HS-27A (cell line): ENCODE results near the gene SOX8.
"Not testable (repeated sequence)": the region's sequence is repeated elsewhere in the genome, so short reads cannot be mapped to it uniquely, and the experiment has no call there.

Source experiments
- DNase-seq: peaks from one replicate; pipeline ENCODE4 v3.0.0-alpha.2; 2012; ENCODE audit warnings: low read depth, missing footprints

Gene SOX8

GRCh38 chr16:955766-956165, 25.8 kb upstream of the SOX8 start:
- DNase-seq, result not testable (repeated sequence)

GRCh38 chr16:959232-960040, 22.1 kb upstream of the SOX8 start:
- no peak for DNase-seq

GRCh38 chr16:962366-962765, 19.2 kb upstream of the SOX8 start:
- DNase-seq, result no peak

- DNase-seq, result no peak
Observed at GRCh38 chr16:962901-963814, 18.4 kb upstream of the SOX8 start.

DNA sequence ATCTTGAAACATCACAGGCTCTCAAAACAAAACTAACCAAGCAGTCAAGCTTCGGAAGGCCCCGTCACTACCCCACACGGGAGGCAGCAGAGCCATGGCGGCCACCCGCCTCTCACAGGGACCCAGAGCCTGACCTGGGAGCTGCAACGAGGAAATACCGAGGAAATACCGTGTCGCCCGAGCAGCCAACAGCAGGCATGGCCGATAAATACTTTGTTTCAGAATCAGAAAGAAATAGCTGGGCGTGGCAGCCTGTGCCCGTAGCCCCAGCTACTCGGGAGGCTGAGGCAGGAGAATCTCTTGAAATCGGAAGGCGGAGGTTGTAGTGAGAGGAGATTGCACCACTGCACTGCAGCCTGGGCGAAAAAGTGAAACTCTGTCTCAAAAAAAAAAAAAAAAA, 17.7 kb upstream of the SOX8 start:
- DNase-seq, result no peak

GRCh38 chr16:964356-965035, 17.1 kb upstream of the SOX8 start:
- DNase-seq, result no peak

- DNase-seq, result no peak
Observed at GRCh38 chr16:965036-965395, 16.6 kb upstream of the SOX8 start.

DNA sequence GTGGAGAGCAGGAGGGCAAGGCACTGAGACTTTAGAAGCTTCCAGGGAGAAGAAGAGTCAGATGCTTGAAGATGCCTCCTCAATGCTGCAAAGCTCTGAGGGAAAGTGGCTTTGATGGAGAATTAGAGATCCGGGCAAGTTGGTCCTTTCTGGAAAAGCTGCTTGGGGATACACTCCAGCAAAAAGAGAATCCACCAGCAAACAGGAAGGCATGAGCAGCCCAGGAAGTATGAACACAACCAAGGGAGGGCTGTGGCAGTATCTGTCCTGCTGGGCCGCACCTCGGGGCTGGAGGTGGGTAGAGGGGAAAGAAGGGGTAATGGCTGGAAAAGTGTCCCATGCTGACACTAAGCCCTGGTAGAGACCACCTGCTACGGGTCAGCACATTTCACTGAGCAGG, 16.1 kb upstream of the SOX8 start:
- no peak for DNase-seq

- DNase-seq, result no peak
Observed at GRCh38 chr16:966035-966434, 15.5 kb upstream of the SOX8 start.

DNA sequence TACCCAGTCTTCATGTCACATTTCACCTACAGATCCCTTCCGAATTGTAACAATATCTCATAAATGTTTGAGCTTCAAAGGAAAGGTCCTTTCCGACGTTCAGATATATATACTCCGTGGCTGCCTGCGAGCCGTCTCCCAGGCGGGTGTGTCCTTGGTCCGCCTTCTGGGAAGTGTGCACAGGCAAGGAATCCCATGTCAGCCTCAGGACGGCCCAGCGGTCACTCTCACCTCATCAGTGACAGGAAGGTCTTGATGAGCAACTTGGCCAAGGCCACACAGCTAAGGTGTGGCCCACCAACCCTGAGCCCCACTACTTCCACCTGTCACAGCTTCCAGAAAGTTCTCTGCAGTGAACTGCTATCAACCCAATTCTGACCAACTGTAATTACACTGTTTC, 15.1 kb upstream of the SOX8 start:
- no peak for DNase-seq

- DNase-seq, result no peak
Observed at GRCh38 chr16:967077-967541, 14.5 kb upstream of the SOX8 start.

DNA sequence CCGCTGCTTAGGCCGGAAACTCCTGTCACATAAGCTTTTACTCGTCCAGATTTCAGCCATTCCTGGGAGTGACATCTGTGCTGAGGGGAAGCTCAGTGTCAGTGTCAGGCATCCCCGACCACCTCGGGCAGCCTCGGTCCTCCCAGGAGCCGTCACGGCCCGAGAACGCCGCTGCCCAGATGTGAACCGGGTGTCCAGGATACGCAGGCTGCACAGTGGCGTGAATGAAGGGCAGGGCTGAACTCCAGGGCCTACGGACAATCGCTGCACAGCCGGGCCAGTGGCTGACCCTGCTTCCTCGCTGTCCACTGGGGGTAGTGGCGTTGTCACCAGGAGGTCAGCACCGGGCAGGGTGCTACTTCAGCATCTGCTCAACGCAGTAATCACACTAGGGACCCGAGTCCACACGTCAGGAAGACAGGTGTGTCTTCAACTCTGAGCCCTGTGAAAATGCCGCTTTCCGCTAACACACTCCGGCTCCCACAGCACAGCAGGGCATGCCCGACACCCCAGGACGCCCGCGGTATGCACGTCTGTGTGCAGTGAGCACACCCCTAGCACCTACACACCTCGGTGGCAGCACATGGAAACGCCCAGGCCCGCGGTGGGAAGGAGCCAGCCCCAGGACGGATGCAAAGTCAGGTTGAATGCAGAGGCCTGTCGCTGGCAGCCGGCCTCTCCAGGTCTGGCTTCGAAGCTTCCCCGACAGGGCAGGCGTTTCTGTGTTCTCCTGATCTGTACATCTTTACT, 13.8 kb upstream of the SOX8 start:
- no peak for DNase-seq

DNA sequence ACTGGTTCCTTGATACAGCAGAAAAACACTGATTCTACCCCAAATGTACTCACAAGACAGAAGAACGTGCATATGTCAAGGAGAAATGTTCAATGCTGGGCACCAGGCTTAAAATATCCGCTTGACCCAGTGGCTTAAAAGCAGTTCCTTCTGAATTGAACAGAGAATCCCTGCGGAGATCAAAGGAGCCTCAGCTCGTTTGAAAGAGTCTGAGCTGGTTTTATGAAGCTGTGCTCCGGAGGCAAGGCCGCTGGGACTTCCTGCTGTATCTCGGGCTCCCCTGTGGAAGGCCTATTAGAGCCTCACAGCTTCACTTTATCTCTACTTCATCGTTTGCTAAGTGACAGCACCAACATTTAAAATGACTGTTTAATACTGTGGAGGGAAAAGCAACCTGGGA, 12.9 kb upstream of the SOX8 start:
- no peak for DNase-seq

GRCh38 chr16:969508-970385, 11.8 kb upstream of the SOX8 start:
- DNase-seq, result no peak

GRCh38 chr16:970386-970765, 11.2 kb upstream of the SOX8 start:
- DNase-seq, result no peak

- DNase-seq, result no peak
Observed at GRCh38 chr16:970766-971581, 10.6 kb upstream of the SOX8 start, which contains the start of gene LMF1. TSS of gene LMF1 (minus strand) at chr16:970984. CDS start at chr16:970980, 4 bp downstream.

GRCh38 chr16:971582-971905, 10.0 kb upstream of the SOX8 start:
- no peak for DNase-seq

- DNase-seq, result no peak
Observed at GRCh38 chr16:971981-972315, 9.6 kb upstream of the SOX8 start.

DNA sequence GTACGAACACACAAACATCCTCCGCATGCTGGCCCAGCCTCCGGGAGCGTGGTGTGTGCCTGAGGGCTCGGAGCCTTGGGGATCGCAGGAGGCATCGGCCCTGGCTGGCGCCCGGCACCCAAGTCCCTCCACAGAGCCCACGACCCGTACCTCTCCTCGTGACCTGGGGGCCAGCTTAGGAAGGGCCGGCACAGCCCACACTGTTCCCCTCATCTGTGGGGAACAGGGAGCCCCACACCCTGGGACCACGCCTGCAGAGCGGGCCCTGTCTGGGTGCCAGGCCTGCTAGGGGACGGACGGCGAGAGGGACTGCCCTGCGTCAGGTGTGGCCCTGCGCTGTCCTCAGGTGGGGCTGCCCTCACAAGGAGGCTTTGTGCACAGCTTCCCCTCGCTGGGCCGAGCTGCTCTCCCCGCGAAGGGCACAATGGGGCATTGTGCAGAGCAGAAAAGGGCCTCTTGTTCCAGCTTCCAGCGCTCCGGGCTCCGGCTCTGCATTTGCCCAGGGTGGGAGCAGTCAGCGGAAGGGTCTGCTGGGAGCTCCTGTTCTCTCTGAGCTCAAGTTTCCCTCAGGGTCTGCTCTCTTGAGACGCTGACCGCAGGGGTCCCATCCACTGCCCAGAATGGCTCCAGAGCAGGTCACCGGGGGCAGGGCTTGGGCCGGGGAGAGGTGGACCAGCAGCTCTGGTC, 9.1 kb upstream of the SOX8 start:
- DNase-seq, result no peak

- no peak for DNase-seq
Observed at GRCh38 chr16:973366-973765, 8.2 kb upstream of the SOX8 start.
